Measurements from ENCODE around the gene DNAJB14.

The DNAJB14 gene

GRCh38 chr4:99938243-99938753 is 8.1 kb downstream of the DNAJB14 start:
- no peak overlapping the region for H3K4me3 ChIP-seq (ENCODE audit: low read length, poor library complexity, severe bottlenecking)

GRCh38 chr4:99934891-99935290 is 11.5 kb downstream of the DNAJB14 start:
- Histone ChIP-seq H3F3A (ENCODE audit: low read depth) (no peaks in the 10 kb centered on the region), H3K9me2 (replicated peaks; ENCODE audit: low read depth, low read length) (no peaks in the 10 kb centered on the region), H3K4me3 (ENCODE audit: low read length, poor library complexity, severe bottlenecking) (no peak overlapping the region), H3K27me3 (ENCODE audit: insufficient read depth, low read length, poor library complexity, severe bottlenecking) (no peaks in the 10 kb centered on the region), H3K4me1 (ENCODE audit: insufficient read depth, low read length, poor library complexity, severe bottlenecking) (no peaks in the 10 kb centered on the region), H3K9ac (ENCODE audit: low read depth, low read length, poor library complexity, severe bottlenecking) (no peak overlapping the region), H4K20me1 (ENCODE audit: insufficient read depth, low read length, poor library complexity, severe bottlenecking) (no peaks in the 10 kb centered on the region), H3K36me3 (ENCODE audit: insufficient read depth, low read length) (peaks cover 4% of the 10 kb centered on the region; the same call in 1 of the 2 replicates), H2AFZ (ENCODE audit: low read length) (no peak overlapping the region), H3K79me2 (ENCODE audit: insufficient read depth, low read length) (peaks cover 58% of the 10 kb centered on the region), H3K4me2 (ENCODE audit: low read depth, low read length, poor library complexity, severe bottlenecking) (no peak overlapping the region), H3K9me3 (ENCODE audit: insufficient read depth, low read depth, low read length) (no peaks in the 10 kb centered on the region)
- TF ChIP-seq EZH2phosphoT487 (IDR thresholded peaks at IDR 0.05; ENCODE audit: borderline replicate concordance), result no peak
- TF ChIP-seq, protein P1, sequence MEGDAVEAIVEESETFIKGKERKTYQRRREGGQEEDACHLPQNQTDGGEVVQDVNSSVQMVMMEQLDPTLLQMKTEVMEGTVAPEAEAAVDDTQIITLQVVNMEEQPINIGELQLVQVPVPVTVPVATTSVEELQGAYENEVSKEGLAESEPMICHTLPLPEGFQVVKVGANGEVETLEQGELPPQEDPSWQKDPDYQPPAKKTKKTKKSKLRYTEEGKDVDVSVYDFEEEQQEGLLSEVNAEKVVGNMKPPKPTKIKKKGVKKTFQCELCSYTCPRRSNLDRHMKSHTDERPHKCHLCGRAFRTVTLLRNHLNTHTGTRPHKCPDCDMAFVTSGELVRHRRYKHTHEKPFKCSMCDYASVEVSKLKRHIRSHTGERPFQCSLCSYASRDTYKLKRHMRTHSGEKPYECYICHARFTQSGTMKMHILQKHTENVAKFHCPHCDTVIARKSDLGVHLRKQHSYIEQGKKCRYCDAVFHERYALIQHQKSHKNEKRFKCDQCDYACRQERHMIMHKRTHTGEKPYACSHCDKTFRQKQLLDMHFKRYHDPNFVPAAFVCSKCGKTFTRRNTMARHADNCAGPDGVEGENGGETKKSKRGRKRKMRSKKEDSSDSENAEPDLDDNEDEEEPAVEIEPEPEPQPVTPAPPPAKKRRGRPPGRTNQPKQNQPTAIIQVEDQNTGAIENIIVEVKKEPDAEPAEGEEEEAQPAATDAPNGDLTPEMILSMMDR (conservative IDR thresholded peaks at IDR 0.05; ENCODE audit: low read length), result no peak

More at GRCh38 chr4:99938243-99938753, 8.1 kb downstream of the DNAJB14 start:
- Histone ChIP-seq H3K9ac (ENCODE audit: low read depth, low read length, poor library complexity, severe bottlenecking) (no peak overlapping the region), H3K4me2 (ENCODE audit: low read depth, low read length, poor library complexity, severe bottlenecking) (no peak overlapping the region), H3K9me2 (replicated peaks; ENCODE audit: low read depth, low read length) (no peaks in the 10 kb centered on the region), H3K36me3 (ENCODE audit: insufficient read depth, low read length) (no peaks in the 10 kb centered on the region), H3K4me1 (ENCODE audit: insufficient read depth, low read length, poor library complexity, severe bottlenecking) (peaks cover 12% of the 10 kb centered on the region), H3F3A (ENCODE audit: low read depth) (no peaks in the 10 kb centered on the region), H3K9me3 (ENCODE audit: insufficient read depth, low read depth, low read length) (no peaks in the 10 kb centered on the region), H2AFZ (ENCODE audit: low read length) (no peak overlapping the region), H4K20me1 (ENCODE audit: insufficient read depth, low read length, poor library complexity, severe bottlenecking) (peaks cover 21% of the 10 kb centered on the region), H3K27me3 (ENCODE audit: insufficient read depth, low read length, poor library complexity, severe bottlenecking) (no peaks in the 10 kb centered on the region), H3K79me2 (ENCODE audit: insufficient read depth, low read length) (peaks cover 44% of the 10 kb centered on the region)
- TF ChIP-seq EZH2phosphoT487 (IDR thresholded peaks at IDR 0.05; ENCODE audit: borderline replicate concordance), result no peak
- TF ChIP-seq, protein P1 (conservative IDR thresholded peaks at IDR 0.05; ENCODE audit: low read length), result no peak

DNA sequence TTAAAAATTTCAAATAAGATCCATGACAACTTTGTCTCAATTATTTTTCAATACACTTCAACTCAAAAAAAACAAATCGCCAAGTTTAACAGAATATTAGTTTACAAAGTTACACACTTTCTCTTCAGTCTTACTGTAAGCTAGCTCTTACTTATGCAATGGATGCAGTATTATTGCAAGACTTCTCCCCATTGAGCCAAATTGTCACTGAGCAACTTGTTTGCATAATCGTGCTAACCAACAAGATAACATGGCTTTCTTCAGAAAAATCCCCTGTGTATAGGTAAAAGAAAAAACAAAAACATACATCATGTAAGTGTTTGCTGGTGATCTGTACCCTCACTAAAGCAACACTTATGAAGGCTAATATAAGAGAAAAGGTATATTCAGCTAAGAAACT is 18.9 kb downstream of the DNAJB14 start:
- Histone ChIP-seq H3K4me3 (ENCODE audit: low read length, poor library complexity, severe bottlenecking) (no peak overlapping the region), H2AFZ (ENCODE audit: low read length) (no peak overlapping the region), H3K4me1 (ENCODE audit: insufficient read depth, low read length, poor library complexity, severe bottlenecking) (no peaks in the 10 kb centered on the region), H3K9me2 (replicated peaks; ENCODE audit: low read depth, low read length) (no peaks in the 10 kb centered on the region), H3K9ac (ENCODE audit: low read depth, low read length, poor library complexity, severe bottlenecking) (no peak overlapping the region), H3K79me2 (ENCODE audit: insufficient read depth, low read length) (peaks cover 26% of the 10 kb centered on the region), H4K20me1 (ENCODE audit: insufficient read depth, low read length, poor library complexity, severe bottlenecking) (no peaks in the 10 kb centered on the region), H3K9me3 (ENCODE audit: insufficient read depth, low read depth, low read length) (no peaks in the 10 kb centered on the region), H3K27me3 (ENCODE audit: insufficient read depth, low read length, poor library complexity, severe bottlenecking) (no peaks in the 10 kb centered on the region), H3F3A (ENCODE audit: low read depth) (no peaks in the 10 kb centered on the region), H3K4me2 (ENCODE audit: low read depth, low read length, poor library complexity, severe bottlenecking) (no peak overlapping the region), H3K36me3 (ENCODE audit: insufficient read depth, low read length) (peaks cover 54% of the 10 kb centered on the region; the same call in 1 of the 2 replicates)
- TF ChIP-seq, protein P1 (conservative IDR thresholded peaks at IDR 0.05; ENCODE audit: low read length), result no peak
- no peak for TF ChIP-seq EZH2phosphoT487 (IDR thresholded peaks at IDR 0.05; ENCODE audit: borderline replicate concordance)

Data from Loucy (cell line).